ENCODE data around the gene PKDCC.
"Not testable (repeated sequence)": the region's sequence is repeated elsewhere in the genome, so short reads cannot be mapped to it uniquely, and the experiment has no call there.

Gene PKDCC

GRCh38 chr2:42050703-42051542 is 3.1 kb downstream of the PKDCC start:
- DNase-seq = no peak

DNA sequence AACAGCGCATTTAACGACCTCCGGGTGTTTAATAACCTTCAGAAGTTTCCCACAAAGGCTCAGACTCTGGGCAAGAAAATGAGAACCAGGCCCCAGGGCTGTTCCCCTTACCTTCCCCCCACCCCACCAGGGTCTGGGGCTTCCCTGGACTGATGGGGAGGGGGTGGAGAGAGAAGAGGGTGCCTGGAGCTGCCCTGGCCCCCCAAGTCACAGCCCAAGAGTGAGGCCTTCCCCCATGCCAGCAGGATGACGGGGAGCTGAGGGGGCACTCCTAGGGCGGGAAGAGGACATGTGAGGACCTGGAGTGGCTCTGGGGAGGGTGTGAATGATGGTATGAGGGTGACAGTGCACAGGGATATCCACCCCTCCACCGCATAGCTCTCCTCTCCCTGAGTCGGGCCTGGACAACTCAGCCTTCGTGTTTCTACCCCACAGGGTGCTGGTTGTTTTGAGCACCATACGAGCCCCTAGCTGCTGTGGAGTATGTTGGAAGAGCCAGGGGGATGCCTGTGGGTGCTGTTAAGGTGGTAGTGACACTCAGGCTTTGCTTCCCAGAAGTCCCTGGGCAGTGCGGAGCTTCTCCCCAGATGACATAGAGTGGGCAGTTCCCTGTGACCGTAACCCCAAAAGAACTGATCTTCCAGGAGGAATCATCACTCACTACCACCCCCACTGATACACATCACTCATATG is 3.9 kb downstream of the PKDCC start:
- DNase-seq = no peak

GRCh38 chr2:42052702-42053481 is 5.1 kb downstream of the PKDCC start:
- DNase-seq = no peak

DNA sequence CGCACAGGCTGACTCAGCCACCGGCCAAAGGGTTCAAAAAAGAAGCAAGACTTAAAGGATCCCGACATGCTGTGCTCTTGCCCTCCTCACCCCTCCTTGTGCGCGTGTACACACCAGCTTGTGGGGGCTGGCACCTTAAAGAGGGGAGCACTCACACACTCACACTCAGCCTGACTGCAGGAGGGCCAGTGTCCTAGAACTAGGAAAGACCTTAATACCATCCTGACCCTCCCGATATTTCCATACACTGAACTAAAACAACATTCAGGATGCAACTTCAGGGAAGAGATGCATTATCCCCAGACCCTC is 5.6 kb downstream of the PKDCC start:
- no peak for DNase-seq

GRCh38 chr2:42053791-42054701 is 6.2 kb downstream of the PKDCC start:
- DNase-seq = no peak

- no peak for DNase-seq
Observed at GRCh38 chr2:42054714-42055430, 7.1 kb downstream of the PKDCC start.

- DNase-seq = no peak
Observed at GRCh38 chr2:42055573-42056514, 8.0 kb downstream of the PKDCC start.

DNA sequence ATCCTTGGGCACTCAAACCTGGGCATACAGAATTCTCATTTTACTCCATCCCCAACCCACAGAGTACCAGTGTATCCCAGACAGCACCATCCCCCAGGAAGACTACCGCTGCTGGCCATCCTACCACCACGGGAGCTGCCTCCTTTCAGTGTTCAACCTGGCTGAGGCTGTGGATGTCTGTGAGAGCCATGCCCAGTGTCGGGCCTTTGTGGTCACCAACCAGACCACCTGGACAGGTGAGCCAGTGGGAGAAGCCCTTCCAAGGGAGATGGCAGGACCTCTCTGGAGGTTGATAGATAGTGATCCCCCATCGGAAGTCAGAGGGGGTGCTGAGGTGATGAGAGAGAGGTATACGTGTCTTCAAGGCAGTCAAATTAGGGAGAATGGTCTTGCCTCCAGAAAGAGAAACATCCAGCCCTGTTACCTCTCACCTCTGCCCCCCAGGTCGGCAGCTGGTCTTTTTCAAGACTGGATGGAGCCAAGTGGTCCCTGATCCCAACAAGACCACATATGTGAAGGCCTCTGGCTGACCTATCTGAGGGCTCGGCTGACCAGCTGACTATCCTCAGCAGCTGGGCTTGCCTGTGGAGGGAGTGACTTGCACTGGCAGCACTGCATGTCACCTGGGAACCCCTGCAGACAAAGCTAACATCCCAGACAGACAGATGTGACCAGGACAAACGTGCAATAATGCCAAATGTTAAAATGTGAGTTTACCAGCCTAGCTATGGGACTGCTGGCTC is 9.5 kb downstream of the PKDCC start:
- no peak for DNase-seq

DNA sequence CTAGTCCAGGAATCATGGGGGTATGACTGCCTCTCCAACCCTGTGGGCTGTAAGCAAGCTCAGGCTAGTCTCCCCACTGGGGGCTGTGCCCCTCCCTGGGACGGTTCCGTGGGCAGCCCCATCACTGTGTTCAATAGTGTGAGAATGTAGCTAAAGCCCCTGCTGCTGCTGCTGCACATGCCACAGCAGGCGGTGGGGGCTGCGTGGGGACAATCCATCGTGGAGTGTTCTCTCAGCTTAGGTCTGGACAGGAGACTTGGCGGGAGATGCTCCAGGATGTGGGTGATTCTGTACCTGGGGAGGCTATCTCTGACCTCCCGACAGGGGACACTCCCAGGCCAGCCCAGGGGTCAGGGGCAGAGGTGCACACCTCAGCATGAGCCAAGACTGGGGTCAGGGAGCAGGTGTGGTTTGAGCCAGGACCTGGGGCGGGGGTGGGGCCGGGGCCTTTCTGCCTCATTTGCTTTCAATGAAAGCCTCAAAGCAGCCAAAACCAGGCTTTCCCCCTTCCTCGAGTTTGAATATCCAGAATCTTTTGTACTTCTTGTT is 10.2 kb downstream of the PKDCC start:
- DNase-seq = no peak

GRCh38 chr2:42059261-42059898 is 11.6 kb downstream of the PKDCC start:
- DNase-seq = no peak

GRCh38 chr2:42060028-42060427 is 12.2 kb downstream of the PKDCC start:
- no peak for DNase-seq

- no peak for DNase-seq
Observed at GRCh38 chr2:42060718-42061619, 13.1 kb downstream of the PKDCC start.

DNA sequence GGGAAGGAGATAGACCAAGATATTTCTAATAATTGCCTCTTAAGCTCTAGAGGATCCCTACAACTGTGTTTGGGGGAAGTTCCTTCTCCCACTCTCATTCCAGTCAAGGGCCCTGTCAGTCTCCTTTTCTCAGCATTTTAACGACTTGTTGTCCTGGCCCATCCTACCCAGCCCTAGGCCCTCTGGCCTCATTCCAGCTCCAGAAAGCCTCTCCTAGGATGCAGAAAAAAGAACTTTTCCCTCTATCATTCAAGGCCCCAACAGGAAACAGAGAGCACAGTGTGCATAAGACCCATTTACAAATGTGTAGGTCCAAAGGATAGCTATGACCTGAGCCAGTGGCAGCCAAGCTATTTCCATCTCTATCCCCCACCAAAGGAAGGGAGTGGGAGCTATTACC is 14.0 kb downstream of the PKDCC start:
- DNase-seq = no peak

- no peak for DNase-seq
Observed at GRCh38 chr2:42063431-42064171, 15.8 kb downstream of the PKDCC start.

DNA sequence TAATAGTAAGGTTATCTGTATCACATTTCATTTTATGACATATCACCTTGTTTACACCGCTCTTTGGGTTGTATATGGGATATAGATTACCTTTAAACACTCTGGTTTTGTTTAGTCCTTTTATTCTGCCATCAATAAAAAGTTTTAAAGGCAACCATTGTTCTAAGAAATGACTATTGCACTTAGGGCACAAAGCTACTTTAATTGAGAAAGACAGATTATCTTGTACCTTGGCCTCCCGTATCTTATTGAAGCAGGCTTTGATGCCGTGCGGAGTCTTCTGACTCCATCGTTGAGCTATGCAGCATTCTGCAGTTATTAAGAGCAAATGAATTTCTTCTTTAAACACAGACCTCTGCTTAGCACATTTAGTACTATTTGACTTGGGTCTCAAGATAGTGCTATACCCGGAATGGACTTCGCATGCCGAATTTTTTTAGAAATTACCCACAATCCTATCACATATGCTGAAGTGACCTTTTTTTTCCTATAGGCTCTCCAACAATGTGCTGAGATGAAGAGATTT is 16.7 kb downstream of the PKDCC start:
- DNase-seq = no peak

DNA sequence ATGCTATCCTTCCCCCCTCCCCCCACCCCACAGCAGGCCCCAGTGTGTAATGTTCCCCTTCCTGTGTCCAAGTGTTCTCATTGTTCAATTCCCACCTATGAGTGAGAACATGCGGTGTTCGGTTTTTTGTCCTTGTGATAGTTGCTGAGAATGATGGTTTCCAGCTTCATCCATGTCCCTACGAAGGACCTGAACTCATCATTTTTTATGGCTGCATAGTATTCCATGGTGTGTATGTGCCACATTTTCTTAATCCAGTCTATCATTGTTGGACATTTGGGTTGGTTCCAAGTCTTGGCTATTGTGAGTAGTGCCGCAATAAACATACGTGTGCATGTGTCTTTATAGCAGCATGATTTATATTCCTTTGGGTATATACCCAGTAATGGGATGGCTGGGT is 17.9 kb downstream of the PKDCC start:
- DNase-seq = not testable (repeated sequence)

- not testable (repeated sequence) for DNase-seq
Observed at GRCh38 chr2:42067001-42067400, 19.2 kb downstream of the PKDCC start.

Data from activated gamma-delta T cell (primary cell).